SIG-M5 treated with dmso at 0.1 percent for 504 hours (cell line): ENCODE data around the gene ADAMTS5.
A peak's percentile ranks its signal among the peaks of the same experiment; 100 is the strongest.

Experiments
- DNase-seq: peaks from one replicate; lab custom pipeline; 2025; ENCODE audit not compliant: unreplicated experiment; lab: John Stamatoyannopoulos, UW

The ADAMTS5 gene

DNA sequence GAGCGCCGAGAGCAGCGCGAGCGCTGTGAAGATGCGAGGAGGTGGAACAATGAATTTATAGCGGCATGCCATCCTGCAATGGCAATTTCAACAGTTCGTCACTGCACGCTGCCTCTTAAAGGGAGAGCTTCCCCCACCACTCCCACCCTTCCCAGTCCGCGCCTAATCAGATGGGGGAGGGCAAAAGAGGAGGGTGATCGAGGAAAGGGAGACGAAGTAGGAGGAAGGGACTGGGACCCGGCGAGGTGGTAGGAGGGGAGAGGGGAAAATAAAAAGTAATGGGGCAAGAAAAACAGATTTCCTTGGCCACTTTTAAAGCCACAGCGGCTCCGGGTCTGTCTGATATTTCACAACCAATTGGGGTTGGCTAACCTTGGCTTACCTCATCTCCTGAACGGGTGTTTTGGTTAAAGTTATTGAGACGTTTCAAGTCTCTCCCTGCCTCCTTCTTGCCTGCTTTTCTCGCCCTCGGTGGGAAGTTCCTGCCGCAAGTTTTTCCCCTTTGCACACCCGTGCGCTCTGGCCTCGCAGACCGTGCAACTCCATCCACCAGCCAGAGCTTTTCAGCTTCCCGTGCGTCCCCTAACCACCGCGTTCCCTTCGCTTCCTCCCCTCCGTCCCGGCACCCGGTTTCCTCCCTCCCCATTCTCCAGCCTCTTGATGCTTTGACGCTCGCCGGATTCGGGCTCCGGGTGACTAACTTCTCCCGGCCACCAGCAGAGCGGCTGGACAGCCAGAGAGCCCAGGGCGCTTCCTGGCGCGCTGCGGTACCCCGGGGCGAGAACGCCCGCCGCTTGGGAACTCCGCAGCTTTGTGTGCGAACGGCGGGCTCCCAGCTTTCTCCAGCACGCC is at the start of gene ADAMTS5:
Gene ADAMTS5 (minus strand): TSS at position 27 of the 852 bp plus-strand sequence. CDS start 697 bp downstream, outside the sequence.
- DNase-seq: peak; percentile 92

DNA sequence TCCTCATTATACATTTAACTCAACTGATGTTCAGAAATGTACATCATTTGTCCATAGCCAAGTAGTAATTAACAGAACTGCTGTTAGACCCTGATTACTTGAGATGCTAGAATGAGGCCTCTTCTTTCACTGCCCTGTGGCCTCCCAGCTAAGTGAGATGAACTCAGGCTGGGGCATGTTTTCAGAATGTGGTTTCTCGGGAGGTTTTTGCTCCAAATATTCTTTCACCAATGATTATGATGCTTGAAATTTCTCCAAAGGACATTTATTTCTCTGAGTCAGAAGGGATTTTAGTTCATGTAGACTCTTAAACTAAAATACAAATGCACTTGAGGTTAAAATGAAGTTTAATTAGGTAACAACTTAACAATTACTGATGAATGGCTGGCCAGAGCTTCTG is 34.6 kb upstream of the ADAMTS5 start:
- no peak for DNase-seq

DNA sequence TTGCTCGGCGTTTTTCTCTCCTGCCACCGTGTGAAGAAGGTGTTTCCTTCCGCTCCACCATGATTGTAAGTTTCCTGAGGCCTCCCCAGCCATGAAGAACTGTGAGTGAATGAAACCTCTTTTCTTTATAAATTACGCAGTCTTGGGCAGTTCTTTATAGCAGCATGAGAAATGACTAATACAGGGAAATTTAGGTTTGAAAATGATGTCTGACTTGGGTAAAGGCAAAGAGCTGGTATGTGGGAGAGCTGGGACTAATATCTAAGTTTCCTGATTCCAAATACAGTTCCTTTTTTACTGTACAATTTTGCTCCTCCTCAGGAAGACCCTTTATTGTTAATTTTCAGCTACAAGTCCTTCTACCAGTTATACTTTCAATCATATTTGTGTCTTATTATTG is 16.7 kb upstream of the ADAMTS5 start:
- no peak for DNase-seq

DNA sequence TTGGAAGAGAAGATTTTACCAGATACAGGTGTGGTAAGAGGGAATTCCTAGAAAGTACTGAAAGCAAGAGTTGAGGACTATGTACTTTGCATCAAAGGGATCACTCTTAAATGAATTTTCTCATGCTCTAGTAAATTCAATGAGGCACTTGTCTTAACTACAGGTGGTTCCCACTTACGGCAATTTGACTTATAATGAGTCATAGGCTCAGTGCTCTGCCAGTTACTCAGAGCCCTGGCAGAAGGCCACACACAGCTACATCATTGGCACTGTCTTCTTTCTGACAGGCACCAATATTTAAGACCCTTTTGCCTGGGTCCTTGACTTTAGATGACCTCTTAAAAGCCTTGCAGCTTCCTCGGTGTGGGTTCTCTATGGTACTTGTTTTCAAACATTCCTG is 15.9 kb upstream of the ADAMTS5 start:
- no peak for DNase-seq

DNA sequence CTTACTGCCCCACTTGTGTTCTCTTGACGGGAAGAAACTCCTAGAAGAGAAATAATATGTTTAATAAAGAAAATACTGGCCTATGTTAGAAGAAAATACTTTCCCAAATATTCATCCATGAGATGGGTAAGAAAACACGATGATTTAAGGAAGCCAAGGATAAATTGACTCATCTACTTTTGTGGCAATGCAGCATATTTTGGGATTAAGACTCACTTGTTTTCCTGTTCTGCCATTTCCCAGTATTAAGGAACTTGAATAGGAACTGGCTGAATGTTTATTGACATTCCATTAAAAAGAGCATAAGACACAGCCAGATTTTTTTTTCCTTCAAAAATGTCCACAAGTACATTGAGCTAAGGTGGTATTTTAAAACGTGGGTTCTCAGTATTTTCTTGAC is 10.9 kb upstream of the ADAMTS5 start:
- no peak for DNase-seq

DNA sequence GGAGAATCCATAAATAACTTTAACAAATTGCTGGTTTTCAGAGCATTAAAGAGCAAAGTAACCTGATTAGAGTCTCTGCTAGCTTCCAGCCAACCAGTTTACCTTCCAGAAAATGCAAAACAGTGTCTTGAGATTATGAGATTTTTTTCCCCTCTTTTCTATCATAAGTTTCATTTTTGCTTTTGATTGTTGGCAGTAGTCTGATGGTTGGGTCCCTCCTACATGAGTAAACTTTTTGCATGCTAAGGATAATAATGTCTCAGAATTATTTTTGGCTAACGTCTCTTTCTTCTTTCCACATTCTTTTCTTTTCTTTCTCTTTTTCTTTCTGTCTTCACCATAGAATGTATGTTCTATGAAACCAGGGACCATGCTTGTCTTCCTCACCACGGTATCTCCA is 6.3 kb upstream of the ADAMTS5 start:
- DNase-seq: no peak

DNA sequence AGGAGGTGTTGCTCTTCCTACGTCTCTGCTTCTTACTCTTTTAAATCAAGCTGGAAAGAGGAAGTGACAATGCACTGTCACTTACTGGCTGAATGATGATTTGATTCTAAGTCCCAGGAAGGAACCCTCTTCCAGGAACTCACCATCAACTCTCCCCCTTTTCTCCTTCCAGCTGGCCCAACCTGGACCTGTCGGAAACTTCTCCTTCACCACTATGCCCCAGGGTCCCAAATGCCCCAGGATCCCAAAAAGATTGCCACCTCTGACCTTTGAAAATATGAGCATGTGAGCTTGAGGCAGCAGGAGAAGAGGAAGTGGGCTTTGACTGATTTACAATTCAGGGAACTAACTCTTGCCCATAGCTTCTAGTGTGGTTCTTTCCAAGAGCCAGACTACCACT is 5.3 kb upstream of the ADAMTS5 start:
- DNase-seq: peak; percentile 83

DNA sequence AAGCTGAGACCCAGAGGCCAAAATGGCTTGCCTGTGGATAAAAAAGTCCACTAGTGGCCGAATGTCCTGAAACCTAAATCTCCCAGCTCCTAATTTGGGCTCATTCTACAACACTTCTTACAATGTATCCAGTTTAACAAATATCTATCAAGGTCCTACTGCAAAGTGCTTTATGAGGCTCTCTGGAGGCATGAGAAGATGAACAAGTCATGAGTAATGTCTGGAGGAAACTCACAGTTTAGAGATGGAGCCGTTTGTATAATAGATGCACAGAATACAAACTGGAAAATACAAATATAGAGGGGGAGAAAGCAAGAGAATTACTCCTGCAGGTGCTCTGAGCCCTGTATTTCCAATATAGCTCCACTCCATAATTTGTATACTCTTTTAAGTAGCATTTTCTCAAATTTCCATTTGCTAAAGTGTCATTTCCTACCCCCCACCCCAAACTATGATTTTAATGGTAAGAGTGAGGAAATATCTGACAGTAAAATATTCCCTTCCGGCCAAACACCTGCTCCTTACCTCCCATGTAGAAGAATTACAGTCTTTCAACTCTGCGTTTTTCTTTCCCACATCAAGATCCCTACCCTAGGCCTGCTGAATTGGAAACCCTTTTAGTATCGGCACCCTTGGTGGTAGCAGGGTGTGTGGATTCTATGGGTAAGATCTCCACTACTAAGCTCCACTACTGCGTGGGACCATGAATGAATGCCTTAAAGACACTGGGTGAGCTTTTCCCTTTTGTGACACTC is 3.3 kb upstream of the ADAMTS5 start:
- DNase-seq: no peak

DNA sequence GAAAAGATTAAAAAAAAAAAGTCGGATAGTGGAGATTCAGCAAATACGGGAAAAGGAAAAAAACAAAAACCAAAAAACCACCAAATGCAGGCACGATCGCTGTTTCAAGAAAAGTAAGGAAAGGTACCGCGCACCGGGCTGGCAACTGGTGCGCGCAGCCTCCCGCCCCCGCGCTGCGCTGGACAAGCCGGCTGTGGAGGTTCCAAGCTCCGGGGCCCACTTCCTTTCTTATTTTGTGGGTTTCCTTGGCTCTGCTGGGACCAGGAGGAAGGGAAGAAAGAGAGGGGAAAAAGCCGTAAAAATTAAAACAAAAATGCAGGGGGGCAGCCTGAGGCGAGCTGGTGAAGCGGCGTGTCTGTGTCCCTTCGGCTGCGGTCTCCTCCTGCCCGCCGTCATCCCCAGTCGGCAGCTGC is 233 bp downstream of the ADAMTS5 start:
- no peak for DNase-seq

DNA sequence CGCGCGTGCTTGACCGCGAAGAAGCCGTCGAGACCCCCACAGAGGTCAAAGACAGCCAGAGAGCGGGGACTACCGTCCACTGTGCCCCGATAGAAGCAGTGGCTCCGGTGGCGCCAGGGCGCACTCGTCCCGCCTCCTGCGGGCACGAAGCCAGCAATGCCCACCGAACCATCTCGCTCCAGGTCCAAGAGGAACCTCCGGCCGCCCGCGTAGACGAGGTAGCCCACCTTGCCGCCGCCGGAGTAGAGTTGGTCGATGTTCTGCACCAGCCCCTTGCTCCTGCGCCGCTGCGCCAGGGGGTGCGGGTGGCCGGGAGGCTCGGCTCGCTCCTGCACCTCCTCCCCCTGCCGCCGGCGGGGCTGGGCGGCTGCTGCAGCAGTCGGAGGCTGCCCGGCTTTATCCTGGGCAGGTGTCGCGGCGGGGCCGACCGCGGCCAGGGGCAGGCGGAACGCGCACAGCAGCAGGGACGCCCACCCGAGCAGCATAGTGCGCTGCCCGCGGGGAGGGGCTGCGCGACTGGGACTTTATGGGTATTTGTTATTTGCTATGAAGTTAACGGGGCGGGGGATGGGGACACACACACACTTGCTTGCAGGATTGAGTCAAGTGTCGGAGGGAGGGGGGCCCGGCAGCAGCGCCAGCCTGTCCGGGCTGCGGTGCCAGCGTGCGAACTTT is 844 bp downstream of the ADAMTS5 start:
- DNase-seq: peak; percentile 24

DNA sequence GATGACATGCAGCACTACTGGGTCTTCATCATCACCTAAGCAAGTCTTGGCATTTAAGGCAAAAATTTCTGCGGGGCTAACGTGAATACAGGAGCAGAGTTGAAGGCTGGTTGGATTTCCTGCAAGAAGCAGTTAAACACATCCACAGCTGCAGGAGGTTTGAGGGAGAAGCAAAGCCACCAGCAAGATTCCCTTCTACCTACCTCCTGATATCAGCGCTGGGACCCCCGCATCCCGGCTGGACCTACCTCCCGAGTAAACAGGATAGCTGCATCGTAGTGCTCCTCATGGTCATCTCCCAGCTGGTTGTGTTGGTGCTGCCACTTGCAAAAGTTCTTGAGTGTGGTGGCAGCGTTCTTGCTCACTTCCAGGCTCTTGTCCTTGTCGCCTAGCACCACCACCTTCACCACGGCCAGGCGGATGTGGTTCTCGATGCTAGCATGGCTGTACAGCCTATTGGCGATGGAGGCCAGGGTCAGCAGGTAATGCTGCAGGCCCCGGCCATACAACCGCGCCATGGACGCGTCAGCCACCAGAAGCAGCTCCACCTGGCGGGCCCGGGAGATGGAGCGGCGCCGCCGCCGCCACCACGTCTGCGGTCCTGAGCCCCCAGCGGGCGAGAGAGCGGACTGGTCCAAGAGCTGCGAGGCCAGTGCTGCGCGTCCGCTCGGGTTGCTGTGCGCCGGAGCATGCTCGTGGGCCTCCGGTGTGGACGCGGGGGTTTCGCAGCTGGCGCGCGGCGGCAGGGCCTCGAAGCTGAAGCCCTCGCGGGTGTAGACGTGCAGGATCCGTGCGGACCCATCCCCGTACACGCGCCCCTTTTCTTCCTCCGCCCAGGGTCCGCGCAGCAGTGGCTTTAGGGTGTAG is 1.6 kb downstream of the ADAMTS5 start:
- no peak for DNase-seq

DNA sequence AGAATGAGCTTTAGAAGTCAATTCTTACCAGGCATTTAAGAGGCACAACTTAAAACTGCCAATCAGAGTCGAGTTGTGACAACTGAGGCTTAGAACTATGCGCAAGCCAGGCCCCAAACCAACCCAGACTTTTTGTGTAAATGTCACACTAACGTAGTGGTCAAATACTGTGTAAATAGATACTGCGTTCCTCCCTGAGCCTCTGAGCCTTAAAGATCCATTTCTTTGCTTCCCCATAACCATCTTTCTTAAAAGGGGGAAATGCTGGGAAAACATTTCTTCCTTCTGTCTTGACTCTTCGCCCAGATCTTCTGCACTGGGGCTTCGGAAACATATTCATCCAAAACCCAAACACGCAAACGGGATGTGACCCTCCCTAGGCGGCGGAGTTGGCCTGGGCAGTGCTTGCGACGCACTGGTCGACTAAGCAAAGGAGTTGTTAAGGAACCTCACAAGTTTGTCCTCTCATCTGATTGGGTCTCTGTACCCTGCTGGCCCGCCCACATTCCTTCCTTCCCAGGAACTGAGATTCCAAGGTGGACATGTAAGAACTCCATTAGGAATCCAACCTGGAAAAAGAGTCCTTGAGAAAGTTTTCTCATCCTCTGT is 2.6 kb downstream of the ADAMTS5 start:
- DNase-seq: no peak

DNA sequence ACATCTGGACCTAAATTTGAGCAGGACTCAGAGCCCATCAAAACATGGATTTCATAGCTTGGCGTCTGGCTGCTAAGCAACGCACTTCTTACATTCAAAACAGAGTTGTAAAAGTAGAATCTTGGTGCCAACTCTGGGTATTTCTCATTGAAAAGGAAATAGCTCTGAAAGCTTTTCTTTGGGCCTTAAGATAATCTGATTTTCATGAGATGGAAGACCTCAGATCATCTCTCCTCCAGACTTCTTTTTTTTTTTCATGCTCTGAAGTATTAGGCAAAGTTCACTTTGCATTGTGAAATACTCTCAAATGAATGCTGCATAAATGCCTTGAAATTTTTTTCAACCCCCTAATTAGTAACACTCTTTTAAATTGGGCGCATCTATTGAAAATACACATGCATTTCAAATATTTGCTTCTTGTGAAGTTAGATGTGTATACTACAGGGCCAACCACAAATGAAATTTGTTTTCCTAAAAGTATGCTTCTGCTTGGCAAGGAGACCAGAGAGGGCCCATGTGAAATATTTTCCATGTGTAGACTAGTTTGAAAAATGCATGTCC is 4.2 kb downstream of the ADAMTS5 start:
- peak; percentile 34 for DNase-seq

DNA sequence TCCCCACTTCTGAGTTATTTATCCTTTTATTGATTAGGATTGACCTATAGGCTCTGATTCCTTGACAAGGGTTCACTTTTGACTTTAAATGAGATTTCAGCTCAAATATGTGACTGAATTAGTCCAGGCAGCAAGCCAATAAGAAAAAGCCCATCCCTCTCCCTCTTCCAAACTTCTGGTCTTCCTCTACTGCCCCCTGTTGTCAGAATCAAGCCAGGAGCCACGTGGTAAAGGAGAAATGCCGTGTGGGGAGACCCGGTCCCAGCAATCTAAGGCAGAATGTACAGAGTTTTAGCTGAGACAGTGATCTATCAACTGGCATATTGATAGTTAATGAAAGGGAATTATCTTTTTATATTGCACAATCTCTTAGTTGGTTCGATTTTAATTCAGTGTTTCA is 5.2 kb downstream of the ADAMTS5 start:
- no peak for DNase-seq

DNA sequence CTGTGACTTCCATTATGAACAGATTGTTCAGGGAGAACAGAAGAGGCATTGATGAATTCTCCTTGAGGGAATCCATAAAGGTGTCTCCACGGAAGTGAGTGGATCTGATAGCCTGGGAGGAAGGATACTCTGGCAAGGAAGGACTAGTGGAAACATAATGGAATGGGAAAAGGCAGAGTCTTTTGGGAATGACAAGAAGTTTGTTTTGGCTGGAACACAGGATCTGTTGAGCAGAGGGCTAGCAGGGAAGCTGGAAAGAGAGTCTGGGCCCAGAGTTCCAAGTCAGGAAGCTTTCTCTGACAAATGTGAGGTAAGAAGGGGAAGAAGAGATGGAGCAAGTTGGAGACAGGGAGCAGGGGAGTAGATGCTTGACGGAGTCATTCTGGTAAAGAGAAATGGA is 8.1 kb downstream of the ADAMTS5 start:
- DNase-seq: no peak

DNA sequence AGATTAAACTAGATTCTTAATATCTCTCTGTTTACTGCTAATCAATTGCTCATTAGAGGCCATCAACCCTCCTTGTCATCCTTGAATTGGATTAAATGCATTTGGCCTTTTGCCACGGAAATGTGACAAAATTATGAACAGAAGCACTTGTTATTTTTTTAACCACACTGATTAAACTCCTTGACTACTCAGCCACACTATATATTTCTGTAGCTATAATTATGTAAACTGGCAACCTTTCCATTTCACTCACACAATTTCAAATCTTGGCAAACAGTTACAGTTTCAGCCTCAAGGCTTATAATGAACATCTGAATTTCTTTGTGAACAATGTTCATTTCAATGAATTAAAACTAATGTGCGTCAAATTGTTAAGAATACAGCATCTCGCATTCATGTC is 10.1 kb downstream of the ADAMTS5 start:
- no peak for DNase-seq

DNA sequence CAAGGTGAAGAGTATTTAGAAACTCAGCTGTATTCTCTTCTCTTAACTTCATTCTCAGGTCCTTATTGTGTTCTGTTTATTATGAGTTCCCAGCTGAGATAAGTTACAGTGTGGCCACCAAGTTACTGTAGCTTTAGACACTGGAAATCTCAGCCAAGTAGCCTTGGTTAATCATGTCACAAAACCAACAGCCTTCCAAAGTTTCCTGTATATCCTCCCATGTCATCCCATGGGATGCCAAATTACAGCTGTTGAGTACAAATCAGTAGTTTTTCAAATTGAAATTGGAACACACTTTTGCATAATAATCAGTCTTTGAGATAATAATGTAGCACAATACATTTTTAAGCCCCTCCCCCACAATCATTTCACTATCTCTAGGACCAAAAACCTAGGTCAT is 10.7 kb downstream of the ADAMTS5 start:
- DNase-seq: no peak

DNA sequence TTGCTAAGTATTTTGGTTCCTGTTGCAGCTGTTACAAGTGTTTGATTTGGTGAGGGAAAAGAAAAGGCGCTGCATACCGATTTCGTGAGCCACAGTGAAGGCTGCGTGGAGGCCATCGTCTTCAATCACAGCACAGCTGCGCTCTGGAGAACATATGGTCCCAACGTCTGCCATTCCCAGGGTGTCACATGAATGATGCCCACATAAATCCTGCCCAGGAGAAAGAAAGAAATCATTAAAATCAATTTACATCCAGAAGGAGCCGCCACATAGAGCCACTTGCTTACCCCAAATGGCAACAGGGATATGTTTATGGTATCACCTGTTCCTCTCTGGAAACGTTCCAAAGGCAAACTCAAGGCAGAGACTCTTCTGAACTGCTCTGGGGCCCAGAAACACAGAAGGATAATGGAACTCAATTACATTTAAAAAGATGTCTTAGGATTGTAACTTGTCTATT is 12.2 kb downstream of the ADAMTS5 start:
- no peak for DNase-seq

DNA sequence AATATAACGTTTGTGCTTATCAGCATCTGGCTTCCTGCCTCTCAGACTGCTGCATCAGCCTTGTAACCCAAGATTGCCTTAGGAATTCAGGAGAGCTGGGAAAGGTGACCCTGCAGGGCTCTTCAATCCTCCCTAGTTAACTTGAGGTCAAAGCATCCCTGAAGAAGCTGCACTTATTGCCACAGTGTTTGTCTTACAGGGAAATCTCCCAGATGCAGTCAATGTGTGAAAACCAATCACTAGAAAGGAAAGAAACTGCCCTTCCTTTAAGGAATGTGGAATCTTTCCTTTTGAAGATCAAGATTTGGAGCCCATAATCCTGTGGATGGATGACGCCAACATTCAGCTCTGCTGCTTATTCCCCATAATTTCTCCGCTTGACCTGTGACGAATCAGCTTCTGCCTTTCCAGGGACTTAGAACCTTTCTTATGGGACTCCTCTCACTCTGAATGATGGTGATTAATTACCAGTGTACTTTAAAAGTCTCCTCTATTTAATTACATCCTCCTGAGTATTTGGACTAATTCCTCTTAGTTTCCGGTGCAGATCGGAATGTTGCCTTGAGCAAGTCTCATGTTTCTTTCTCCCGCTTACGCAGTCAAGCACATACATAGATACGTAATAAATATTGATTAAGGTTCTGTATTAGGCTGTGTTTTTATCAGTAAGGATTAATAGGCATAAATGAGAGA is 14.4 kb downstream of the ADAMTS5 start:
- no peak for DNase-seq
